ENCODE data around the gene ENAH. TPM values are rescaled to one million over a fixed set of nuclear protein-coding genes. Genes with fewer than 3 reads are reported as not detected.

Gene ENAH
- total RNA-seq, 1 donor from 2014 or later: 50.0 TPM

- H3K4me3 ChIP-seq (ENCODE audit: low read depth, low read length): no peak overlapping the region
- H3K36me3 ChIP-seq (ENCODE audit: control insufficient read depth, insufficient read depth, low read length): peaks cover 5% of the 10 kb centered on the region
- FAIRE-seq: no peak
- no peak for TF ChIP-seq CTCF (IDR thresholded peaks at IDR 0.05; ENCODE audit: insufficient read depth, low read length, severe bottlenecking)
- DNase-seq (ENCODE audit: low read depth): no peak
- H3K27me3 ChIP-seq (ENCODE audit: control insufficient read depth, insufficient read depth, low read length): no peaks in the 10 kb centered on the region
Measured at GRCh38 chr1:225498549-225499136, 154.3 kb downstream of the ENAH start.

- no peak for TF ChIP-seq CTCF (IDR thresholded peaks at IDR 0.05; ENCODE audit: insufficient read depth, low read length, severe bottlenecking)
- FAIRE-seq: no peak
Measured at GRCh38 chr1:225494789-225495359, 158.0 kb downstream of the ENAH start.

GRCh38 chr1:225493591-225494246 is 159.2 kb downstream of the ENAH start:
- Histone ChIP-seq H3K4me3 (ENCODE audit: low read depth, low read length) (no peak overlapping the region), H3K27me3 (ENCODE audit: control insufficient read depth, insufficient read depth, low read length) (no peaks in the 10 kb centered on the region), H3K36me3 (ENCODE audit: control insufficient read depth, insufficient read depth, low read length) (peaks cover 2% of the 10 kb centered on the region)
- FAIRE-seq: no peak
- DNase-seq (ENCODE audit: low read depth): no peak
- TF ChIP-seq CTCF (IDR thresholded peaks at IDR 0.05; ENCODE audit: insufficient read depth, low read length, severe bottlenecking): no peak

More at GRCh38 chr1:225494789-225495359, 158.0 kb downstream of the ENAH start:
- DNase-seq (ENCODE audit: low read depth): no peak
- H3K36me3 ChIP-seq (ENCODE audit: control insufficient read depth, insufficient read depth, low read length): peaks cover 3% of the 10 kb centered on the region
- H3K27me3 ChIP-seq (ENCODE audit: control insufficient read depth, insufficient read depth, low read length): no peaks in the 10 kb centered on the region
- H3K4me3 ChIP-seq (ENCODE audit: low read depth, low read length): no peak overlapping the region

GRCh38 chr1:225488676-225489075 is 164.2 kb downstream of the ENAH start:
- no peaks in the 10 kb centered on the region for H3K27me3 ChIP-seq (ENCODE audit: control insufficient read depth, insufficient read depth, low read length)
- DNase-seq (ENCODE audit: low read depth) (no peak), FAIRE-seq (no peak)
- H3K36me3 ChIP-seq (ENCODE audit: control insufficient read depth, insufficient read depth, low read length): no peaks in the 10 kb centered on the region
- H3K4me3 ChIP-seq (ENCODE audit: low read depth, low read length): no peak overlapping the region
- TF ChIP-seq CTCF (IDR thresholded peaks at IDR 0.05; ENCODE audit: insufficient read depth, low read length, severe bottlenecking): no peak

GRCh38 chr1:225486856-225487255 is 166.1 kb downstream of the ENAH start:
- DNase-seq (ENCODE audit: low read depth) (no peak), FAIRE-seq (no peak)
- Histone ChIP-seq H3K4me3 (ENCODE audit: low read depth, low read length) (no peak overlapping the region), H3K27me3 (ENCODE audit: control insufficient read depth, insufficient read depth, low read length) (peaks cover 2% of the 10 kb centered on the region), H3K36me3 (ENCODE audit: control insufficient read depth, insufficient read depth, low read length) (no peaks in the 10 kb centered on the region)
- TF ChIP-seq CTCF (IDR thresholded peaks at IDR 0.05; ENCODE audit: insufficient read depth, low read length, severe bottlenecking): no peak

All from bronchial epithelial cell (primary cell).